HTR-8/SVneo (cell line): ENCODE measurements around the gene RNLS.
"Not testable (repeated sequence)": the region's sequence is repeated elsewhere in the genome, so short reads cannot be mapped to it uniquely, and the experiment has no call there.

Experiments
- DNase-seq: peaks from one replicate; pipeline ENCODE4 v3.0.0; 2011; ENCODE audit warnings: low spot score, mixed read lengths; ENCODE audit not compliant: insufficient read length
- FAIRE-seq: peaks from 2 replicates; lab custom pipeline; 2011; peaks lifted over from hg19 to GRCh38; lab: Jason Lieb, UNC

Gene RNLS

DNA sequence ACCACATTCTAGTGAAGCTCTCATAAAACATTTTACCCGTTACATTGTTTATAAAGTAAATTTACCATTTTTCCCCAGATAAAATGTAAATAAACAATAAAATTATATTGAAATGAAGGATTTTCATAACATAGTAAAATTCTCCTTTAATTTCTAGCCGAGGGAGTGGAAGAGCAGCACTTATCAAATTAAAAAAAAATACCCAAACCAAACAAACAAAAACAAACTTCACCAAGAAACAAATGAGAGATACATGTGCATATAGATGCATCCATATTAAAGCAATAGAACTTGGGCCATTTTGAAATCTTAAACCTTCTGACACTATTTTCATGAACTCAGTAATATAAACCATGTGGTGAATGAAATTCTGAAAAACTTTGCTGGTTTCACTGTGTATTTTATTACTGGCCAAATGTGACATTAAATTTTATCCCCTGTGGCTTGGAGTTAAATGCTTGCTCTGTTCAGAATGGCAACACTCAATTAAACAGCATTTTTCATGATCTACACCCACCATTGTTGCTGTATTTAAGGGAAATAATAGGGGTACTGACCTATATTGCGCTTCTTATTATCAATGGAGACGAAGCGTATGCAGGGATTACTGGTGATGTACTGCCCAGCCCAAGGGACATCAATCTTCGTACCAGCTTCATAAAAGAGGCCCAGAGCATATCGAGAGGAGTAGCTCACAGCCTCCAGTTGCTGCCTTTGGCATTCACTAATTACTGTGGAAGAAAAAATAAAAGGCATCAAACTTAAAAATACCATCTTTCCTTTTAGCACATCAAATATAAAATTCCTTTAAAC is 220.9 kb downstream of the RNLS start:
- no peak for FAIRE-seq
- no peak for DNase-seq

GRCh38 chr10:88361494-88361893 is 221.6 kb downstream of the RNLS start:
- FAIRE-seq (no peak), DNase-seq (no peak)

DNA sequence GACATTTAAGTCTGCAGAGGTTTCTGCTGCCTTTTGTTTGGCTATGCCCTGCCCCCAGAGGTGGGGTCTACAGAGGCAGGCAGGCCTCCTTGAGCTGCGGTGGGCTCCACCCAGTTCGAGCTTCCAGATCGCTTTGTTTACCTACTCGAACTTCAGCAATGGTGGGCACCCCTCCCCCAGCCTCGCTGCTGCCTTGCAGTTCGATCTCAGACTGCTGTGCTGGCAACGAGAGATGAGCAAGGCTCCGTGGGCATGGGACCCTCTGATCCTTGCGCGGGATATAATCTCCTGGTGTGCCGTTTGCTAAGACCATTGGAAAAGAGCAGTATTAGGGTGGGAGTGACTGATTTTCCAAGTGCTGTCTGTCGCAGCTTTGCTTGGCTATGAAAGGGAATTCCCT is 227.4 kb downstream of the RNLS start:
- FAIRE-seq, DNase-seq: not testable (repeated sequence)

- DNase-seq, result no peak
- no peak for FAIRE-seq
Observed at GRCh38 chr10:88347597-88348304, 235.4 kb downstream of the RNLS start.

DNA sequence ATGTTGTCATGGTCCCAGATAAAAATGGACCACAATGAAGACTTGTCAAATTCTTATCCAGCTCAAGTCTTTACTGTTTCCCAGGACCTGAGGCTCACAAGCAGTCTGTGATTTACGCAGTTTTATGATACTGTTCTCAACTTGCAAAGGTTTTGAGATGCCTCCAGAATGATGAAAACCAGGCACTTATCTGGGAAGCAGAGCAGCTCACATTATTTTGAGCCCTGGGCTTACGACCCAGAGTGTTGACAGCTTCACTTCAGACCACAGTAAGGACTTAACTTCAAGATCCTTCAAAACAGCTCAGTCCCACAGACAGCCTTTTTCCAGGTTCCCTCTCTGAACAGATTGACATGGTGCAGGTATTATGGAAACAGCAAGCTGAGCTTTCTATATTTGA is 236.1 kb downstream of the RNLS start:
- no peak for DNase-seq
- no peak for FAIRE-seq

DNA sequence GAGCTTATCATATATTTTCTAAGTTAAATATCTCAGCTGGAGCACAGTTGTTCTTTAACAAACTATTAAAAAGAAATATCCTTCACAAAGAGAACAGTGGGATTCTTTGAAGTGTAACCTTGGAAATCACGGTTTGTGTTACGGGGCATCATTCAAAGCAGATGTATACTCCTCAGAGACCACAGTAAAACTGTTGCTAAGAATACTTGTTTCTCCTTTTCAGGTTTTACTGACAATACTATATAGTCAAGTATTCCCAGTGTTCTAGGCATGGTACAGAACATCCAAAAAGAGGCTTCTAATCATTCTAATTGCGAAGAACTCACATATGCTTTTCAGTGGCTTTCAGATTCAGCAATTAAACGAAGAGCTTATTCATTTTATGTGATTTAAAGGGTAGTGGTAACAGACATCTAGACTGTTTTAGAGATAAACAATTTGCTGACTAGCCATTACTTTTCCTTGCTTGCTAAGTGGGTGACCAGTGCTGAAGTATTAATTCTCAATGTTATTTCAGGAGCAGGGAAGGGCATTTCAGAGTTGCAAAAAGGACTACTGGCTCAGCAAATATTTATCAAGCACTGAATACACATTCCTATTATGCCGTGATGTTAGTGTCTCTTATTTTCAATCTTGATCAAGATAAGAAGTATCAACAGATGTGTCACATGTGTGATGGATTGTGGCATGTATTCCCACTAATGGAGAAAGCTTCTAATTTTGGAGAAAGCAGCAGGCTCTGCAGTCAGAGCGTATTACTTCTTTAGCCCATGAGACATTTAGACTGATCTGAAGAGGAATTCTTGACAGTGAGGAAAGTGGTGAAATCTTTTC is 236.8 kb downstream of the RNLS start:
- no peak for DNase-seq
- FAIRE-seq, result no peak

- FAIRE-seq, result no peak
- no peak for DNase-seq
Observed at GRCh38 chr10:88343761-88344484, 239.2 kb downstream of the RNLS start.

- FAIRE-seq, result no peak
Observed at GRCh38 chr10:88342733-88343310, 240.3 kb downstream of the RNLS start.

DNA sequence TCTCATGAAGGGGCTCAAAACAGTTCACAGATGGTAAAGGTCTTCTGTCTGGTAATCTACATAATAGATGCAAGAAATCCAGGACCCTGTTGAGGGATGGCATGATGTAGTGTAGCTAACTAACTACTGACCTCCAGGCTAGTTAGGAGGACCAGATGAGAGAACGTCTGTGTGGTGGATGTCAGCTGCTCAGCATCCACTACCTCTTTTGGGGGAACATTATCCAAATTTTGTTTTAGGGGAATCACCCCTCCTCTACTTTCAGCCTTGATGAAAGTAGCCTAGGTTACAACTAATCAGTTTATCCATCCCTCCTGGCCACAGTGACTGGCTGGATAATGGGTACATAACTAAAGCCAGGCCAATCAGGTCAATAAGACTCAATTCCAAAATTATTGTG is 246.0 kb downstream of the RNLS start:
- no peak for FAIRE-seq

More at GRCh38 chr10:88342733-88343310, 240.3 kb downstream of the RNLS start:
- DNase-seq, result no peak

DNA sequence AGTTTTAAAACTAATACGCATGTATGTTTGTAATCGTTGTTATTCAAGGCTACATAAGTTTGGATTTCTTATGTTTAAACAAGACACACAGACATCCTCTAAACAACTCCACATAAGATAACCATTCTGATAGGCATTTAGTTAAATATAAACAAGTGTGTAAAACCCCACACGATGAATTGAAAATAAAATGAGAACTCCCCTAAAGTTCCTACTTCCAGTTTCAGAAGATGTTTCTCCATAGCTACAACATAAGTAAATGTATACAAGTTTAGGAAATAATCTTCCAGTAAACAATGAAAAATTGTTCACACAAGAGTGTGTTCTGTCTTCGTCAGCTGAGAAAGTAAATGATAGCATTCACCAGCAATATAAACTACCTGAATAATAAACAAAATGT is 246.8 kb downstream of the RNLS start:
- DNase-seq (no peak), FAIRE-seq (no peak)

More for the DNA sequence above, 246.0 kb downstream of the RNLS start:
- DNase-seq, result no peak

- DNase-seq (no peak), FAIRE-seq (no peak)
Observed at GRCh38 chr10:88333248-88333630, 249.9 kb downstream of the RNLS start.

- no peak for FAIRE-seq
Observed at GRCh38 chr10:88332503-88333247, 250.4 kb downstream of the RNLS start.

DNA sequence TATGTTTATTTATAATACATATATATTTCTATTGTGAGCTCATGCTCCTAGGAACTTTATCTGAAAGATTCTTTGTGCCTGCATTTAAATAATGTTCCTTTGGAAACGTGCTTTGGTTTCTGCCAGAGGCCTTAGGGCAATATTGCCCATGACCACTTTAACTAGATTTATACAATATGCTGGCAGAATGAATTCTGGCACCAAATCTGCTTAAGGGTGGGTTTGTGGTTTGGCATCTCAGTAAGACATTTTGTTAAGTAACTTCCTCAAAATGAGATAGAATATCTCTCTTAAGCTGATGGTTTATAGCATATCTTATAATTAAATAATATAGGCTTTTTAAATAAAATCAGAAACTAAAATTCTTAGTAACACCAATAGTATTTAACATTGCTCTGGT is 252.9 kb downstream of the RNLS start:
- no peak for FAIRE-seq
- DNase-seq, result no peak

More at GRCh38 chr10:88332503-88333247, 250.4 kb downstream of the RNLS start:
- DNase-seq, result no peak

- FAIRE-seq, result no peak
- no peak for DNase-seq
Observed at GRCh38 chr10:88322324-88323063, 260.6 kb downstream of the RNLS start.

- FAIRE-seq, result no peak
Observed at GRCh38 chr10:88319960-88320517, 263.1 kb downstream of the RNLS start.

DNA sequence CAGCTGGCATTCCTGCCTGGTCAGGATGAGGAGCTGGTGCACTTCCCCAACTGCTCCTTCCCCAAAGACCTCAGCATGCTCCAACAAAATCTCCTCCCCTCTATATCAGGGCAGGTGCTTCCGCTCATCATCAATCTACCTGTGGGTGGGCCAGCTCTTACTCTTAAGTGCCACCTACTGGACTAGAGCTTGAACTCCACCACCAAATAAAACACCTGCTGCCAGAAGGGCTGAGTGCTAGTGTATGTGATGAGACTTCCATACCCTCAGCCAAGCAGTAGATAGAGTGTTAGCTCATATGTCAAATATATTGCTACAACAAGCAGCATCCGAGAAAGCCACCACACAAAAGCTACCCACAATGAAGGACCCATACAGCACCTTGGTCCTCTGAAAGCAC is 264.3 kb downstream of the RNLS start:
- FAIRE-seq, result no peak
- DNase-seq, result no peak

More at GRCh38 chr10:88319960-88320517, 263.1 kb downstream of the RNLS start:
- DNase-seq, result no peak

DNA sequence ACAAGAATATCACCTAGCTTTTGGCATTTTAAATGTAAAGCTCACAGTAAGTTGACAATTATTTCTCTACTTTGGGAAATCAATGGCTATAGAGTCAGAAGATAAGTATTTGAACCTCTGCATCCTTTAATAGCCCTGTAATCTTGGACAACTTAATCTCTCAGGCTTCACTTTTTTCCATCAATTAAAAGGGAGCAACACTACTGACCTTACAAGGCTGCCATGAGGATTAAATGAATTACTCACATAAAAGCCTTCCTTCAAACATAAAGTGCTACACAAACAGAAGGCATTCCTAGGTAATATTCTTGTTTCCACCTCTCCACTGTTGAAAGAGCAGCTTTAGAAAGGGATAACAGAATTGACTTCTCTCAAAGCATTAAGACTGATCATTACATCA is 266.0 kb downstream of the RNLS start:
- FAIRE-seq, result no peak
- no peak for DNase-seq

GRCh38 chr10:88316292-88316861 is 266.7 kb downstream of the RNLS start:
- no peak for FAIRE-seq
- no peak for DNase-seq
